NK-92 treated with Interleukin-12 subunit alpha and Interleukin-12 subunit beta, amount 100 ng/mL, for 24 hours (cell line): ENCODE data around the gene HHATL.

Experiments used
- DNase-seq: peaks from one replicate; lab custom pipeline; 2025; lab: John Stamatoyannopoulos, UW

HHATL gene

DNA sequence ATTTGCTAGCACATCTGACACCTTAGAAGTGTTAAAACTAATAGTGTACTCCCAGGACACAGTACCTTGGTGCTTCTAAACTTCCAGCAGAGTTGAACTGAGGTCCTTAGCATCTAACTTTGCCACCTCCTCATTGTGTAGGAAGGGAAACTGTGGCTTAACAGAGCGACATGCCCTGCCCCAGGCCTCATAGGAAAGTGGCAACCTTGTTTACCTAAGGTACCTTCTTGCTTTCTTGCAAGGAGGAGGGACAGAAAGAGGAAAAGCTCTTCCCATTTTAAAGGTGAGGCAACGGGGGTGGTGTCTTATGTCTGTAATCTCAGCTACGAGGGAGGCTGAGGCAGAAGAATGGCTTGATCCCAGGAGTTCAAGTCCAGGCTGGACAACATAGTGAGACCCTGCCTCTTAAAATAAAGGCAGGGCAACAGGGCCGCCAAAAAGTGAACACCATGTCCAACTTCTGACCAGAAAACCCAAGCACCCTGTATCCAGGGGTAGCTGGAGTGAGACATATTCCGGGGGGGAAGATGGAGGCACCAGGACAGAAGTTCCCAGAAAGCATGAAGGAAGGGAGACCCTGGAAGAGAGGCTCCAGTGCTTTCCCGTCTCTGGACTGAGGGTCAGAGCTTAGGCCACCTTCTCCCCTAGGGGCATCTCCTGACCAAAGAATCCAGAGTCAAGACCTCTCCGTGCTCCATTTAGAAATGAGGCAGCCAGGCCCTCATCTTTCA, 17.8 kb downstream of the HHATL start:
- no peak for DNase-seq

DNA sequence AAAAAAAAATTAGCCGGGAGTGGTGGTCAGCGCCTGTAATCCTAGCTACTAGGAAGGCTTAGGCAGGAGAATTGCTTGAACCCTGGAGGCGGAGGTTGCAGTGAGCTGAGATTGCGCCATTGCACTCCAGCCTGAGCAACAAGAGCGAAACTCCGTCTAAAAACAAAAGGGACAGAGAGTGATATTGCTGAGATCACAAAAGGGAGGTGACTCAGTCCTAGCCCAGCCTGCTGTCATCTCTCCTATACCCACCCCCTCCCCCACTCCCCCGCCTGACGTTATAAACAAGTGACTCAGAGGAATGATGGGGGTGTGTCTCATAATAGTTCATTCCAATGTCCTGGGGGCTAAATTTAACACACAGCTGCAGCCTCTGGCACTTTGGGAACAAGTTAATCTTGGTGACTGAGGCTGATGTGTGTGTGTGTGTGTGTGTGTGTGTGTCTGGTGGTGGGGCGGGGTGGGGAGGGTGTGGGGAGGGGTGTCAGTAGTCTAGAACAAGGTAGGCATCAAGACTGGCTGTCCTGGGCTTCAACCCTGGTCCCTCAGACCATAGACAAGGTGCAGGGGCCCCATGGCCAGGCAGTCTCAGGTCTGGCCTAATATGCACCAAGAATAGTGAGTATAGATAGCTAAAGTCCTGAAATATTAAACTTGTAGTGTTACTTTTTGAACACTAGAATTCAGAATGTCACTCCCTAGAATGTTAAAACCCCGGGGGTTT, 18.6 kb downstream of the HHATL start:
- no peak for DNase-seq

DNA sequence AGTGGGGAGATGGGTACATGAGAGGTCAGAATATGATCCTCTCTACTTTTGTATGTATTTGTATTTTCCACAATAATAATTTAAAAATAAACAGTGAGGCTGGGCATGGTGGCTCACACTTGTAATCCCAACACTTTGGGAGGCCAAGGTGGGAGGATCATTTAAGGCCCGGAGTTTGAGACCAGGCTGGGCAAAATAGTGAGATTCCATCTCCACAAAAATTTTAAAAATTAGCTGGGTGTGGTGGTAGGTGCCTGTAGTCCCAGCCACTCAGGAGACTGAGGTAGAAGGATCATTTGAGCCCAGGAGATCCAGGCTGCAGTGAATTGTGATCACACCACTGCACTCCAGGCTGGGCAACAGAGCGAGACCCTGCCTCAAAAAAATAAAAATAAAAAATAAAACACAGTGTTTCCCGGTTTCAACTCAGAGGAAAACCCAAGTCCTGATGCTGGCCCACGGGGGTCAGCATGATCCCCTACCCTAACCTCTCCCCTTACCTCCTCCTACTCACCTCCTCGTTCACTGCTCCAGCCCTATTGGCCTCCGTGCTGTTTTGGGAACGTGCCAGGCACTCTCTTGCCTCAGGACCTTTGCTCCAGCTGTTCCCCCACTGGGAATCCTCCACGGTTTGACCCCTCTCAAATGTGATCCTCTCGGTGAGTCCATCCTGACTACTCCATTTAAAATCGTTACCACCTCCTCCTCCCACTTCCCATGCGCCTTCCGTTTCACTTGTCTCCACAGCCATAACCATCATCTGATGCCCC, 20.1 kb downstream of the HHATL start:
- DNase-seq = no peak

DNA sequence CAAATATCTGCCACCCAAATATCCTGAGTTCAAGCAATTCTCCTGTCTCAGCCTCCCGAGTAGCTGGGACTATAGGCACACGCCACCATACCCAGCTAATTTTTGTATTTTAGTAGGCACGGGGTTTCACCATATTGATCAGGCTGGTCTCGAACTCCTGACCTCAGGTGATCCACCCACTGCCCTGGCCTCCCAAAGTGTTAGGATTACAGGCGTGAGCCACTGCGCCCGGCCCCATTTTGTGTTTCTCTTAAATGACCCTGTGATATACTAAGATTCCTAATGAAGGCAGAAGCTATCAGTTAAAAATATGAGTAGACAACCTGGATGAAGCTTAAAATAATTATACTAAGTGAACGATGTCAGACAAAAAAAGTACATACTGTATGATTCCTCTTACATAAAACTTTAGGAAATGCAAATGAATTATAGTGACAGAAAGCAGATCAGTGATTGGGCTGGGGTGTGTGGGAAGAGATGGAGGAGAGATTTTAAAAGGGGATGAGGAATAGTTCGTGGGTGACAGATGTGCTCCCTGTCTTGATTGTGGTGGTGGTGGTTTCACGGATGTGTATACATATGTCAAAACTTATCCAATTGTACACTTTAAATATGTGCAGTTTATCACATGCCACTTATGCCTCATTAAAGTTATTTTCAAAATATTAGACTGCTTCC, 21.1 kb downstream of the HHATL start:
- DNase-seq = no peak

DNA sequence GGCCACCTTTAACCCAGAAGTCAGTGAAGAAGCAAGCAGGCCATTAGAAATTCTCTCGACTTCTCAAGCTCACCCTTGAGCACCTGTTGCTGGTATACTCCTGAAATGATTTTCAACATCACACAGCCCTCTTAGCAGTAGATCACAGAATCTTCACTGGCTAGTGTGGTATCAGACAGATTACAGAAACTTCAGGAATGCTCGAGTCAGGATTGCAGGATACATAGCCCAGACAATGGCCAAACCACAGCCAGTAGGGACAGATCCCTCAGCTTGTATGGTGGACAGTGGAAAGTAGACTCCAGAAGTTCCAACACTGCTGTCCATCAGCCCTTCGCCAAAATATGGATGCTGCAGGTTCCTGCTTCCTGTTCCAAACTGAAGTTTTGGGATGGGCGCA, 21.8 kb downstream of the HHATL start:
- DNase-seq = no peak

DNA sequence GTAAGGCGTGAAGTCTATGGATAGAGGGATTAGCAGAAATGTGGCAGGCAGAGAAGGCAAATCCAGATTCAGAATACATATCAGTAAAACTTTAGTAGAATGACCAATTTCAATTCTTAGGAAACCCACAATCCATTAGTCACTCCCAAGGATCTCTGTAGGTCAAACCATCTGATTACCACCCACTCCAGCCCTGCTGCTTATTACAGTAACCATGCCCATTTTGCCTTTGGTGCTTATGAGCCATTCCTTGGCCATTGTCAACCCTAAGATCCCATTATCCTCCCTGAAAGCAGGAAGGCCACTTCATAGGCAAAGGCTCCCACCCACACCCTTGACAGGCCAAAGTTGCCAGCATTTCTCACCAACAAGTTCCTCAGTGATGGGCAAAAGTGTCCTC, 22.3 kb downstream of the HHATL start:
- DNase-seq = no peak

DNA sequence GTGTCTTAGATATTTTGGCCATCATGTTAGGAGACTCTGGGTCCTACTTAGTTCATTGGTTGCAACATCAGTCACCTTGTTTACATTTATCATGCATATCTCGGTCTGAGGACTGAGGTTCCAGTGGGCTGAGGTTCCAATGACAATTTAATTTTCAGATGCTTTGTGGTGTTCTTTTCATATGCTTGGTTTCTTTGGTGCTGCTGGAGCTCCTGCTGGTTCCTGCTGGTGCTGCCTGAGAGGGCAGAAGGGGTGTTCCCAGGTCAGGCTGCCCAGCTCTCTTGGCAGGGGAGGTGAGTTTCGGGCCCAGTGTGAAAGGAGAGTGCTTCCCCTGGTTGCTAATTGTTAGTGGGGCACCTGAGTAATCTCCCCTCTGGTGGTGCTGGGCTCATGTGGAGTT, 24.2 kb downstream of the HHATL start:
- no peak for DNase-seq

DNA sequence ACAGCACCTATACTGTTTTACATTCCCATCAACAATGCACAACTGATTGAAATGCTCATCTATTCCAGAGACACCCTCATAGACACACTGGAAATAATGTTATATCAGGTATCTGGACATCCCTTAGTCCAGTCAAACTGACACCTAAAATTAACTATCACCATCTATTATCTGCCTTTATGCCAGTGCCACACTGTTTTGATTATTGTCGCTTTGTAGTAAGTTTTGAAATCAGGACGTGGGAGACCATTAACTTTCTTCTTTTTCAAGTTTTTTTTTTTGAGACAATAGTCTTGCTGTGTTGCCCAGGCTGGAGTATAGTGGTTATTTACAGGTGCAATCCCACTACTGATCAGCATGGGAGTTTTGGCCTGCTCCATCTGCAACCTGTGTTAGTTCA, 26.7 kb downstream of the HHATL start:
- DNase-seq = no peak

DNA sequence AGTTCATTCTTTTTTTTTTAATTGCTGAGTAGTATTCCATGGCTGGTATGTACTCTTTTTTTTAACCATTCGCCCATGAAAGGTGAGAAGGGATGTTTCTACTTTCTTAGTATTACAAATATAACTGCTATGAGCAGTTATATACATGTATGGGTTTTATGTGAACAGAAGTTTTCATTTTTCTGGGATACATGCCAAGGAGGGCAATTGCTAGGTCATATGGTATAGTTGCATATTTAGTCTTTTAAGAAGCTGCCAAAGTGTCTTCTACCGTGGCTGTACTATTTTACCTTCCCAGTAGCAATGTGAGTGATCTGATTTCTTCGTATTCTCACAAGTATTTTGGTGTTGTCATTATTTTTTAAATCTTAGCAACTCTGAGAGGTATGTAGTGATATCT, 28.5 kb downstream of the HHATL start:
- DNase-seq = no peak

DNA sequence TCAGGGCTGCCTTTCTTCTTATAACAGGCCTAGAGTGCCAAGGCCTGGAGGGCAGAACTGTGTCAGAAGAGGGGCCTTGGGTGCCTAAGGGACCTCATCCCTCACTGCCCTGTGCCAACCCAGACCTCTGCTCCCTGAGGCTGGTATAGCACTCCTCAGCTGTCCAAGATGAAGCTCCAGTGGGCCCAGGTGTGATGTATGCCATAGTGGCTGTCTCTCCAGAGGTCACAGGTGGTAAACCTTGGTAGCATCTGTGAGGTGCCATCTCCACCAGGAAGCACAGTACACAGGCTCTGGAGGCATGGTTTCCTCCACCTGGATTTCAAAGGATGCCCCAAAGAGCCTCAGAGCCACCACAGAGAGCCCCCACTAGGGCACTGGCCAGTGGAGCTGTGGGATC, 29.5 kb downstream of the HHATL start:
- DNase-seq = no peak

DNA sequence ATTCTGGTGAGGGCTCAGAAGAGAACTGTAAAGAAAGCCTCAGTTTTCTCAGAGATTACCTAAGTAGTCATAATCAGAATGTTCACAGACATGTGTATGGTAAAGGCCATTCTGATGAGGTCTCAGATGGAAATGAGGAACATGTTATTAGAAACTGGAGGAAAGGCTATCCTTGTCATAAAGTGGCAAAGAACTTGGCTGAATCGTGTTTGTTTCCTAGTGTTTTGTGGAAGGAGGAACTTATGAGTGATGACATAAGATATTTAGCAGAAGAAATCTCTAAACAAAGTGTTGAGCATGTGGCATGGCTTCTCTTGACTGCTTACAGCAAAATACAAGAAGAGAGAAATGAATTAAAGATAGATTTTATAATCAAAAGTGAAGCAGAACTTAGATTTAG, 30.1 kb downstream of the HHATL start:
- no peak for DNase-seq

DNA sequence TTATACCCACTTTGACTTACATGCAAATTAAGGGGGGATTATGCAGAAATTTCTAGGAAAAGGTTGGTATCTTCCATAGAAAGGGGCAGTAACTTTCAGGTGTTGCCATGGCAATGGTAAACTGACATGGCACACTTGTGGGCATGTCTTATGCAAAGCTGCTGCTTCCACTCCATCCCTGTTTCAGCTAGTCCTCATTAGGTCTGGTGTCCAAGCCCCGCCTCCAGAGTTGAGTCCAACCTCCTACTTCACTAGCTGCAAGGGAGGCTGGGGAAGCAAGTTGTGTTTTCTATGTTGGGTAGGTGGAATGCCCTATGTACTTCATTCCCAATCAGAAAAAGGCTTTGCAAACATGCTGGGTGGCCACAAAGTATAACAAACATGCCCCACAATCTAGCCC, 31.9 kb downstream of the HHATL start:
- no peak for DNase-seq

DNA sequence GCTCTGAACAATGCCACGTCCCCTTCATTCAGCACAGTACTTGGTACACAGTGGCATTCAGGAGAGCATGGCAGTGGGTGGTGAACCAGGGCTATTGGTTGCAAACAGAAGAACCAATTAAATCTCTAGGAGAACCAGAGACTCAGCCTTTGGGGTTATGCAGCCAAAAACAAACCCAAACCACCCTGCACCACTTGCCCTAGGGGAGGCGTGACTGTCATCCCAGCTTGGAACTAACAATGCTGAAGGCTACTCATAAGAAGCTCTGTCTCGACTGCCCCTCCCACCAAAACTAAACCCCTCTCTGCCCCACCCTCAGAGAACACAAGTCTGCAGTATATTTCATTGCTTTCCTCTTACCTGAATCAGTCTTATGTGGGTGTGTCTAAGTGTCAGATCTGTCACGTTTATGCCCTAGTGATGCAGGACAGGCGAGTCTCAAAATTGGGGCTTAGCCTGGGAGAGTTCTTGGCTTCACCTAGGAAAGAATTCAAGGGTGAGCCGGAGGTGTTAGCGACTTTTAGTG, 32.5 kb downstream of the HHATL start:
- DNase-seq = no peak

DNA sequence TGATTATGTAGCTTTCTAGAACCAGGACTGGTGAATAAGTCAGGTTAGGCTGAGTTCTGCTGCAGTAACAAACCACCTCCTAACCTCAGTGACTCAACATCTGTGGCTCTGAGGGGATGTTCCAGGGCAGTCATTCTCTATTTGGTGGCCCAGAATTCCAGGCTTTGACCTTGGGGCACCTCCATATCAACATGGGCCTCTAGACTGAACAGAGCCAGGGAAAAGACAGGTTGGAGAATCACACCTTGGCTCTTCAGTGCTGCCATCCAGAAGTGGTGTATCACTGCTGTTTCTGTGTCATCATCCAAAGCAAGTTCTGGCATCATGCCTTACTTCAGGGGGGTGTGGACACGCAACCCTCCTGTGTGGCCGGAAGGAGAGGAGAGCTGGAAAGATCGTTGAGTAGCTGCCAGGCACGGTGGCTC, 33.8 kb downstream of the HHATL start:
- DNase-seq = no peak

DNA sequence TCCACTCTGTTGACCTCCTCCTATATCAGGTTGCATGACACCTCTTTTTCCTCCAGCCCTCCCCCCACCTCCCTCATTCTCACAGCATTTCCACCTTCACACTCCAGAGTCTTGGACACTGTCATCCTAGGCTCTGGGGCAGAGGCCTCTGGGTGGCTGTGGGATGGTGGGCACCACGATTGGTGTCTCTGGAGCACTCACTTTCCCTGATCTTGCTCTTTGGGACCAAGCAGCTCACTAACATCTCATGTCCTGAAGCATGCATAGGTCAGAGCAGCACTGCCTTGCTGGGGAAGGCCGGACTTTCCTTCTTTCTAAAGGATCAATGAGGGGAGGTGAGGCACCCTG, 34.2 kb downstream of the HHATL start:
- DNase-seq = no peak

DNA sequence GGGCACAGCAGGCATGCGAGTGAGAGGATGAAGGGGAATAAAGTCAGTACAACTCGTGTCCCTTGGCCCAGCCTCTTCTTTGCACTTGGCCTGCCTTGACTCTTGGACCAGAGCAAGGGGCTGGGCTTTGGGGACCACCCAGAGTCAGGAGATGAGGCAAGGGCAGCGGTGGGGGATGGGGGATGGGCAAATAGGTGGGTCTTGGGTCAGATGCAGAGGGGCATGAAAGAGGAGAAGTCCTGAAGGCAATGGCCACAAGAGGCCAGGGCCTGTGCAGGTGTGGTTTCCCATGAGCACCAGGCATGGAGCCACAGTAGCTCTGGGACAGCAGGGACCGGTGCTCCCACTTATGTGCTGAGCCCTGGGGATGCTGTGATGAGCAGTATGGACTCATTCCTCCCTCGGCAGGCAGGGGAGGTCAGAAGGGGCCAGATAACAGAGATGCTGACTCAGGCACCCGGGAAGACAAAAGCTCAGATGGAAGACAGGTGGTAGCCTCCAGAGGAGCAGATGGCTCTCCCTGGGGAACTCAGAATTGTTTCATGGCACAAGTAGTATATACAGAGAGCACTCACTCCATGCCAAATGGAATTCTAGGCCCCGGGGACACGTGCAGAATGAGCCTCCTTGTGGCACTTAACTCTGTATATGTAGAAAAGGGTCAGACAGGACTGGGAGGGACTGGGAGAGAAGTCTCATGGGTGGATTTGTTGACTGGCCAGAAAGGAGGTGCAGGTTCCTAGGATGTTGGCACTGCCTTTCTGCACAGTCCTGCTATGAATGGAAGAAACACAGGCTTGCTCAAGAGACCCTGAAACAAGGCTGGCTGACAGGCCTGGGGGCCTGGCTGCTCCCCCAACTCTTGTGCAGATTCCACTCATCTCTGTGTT, 34.8 kb downstream of the HHATL start:
- DNase-seq = no peak

DNA sequence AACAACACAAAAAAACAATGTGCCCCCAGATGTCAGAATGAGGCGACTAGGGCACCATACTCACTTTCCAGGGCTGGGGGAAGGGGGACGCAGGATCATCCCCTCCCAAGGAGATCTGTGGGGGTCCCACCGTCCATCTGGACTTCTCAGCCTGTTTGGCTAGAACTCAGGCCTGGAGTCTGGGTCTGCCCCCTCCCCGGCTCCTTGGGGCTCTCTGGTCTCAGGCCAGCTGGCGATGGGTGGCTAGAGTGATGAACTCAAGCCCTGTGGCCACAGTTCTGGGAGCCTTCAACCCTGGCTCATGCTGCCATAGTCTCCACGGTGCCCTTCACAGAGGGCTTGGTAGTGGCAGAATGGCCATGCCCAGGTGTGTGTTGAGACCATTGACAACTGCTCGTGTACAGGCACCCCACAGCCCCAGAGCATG, 35.5 kb downstream of the HHATL start:
- DNase-seq = no peak

DNA sequence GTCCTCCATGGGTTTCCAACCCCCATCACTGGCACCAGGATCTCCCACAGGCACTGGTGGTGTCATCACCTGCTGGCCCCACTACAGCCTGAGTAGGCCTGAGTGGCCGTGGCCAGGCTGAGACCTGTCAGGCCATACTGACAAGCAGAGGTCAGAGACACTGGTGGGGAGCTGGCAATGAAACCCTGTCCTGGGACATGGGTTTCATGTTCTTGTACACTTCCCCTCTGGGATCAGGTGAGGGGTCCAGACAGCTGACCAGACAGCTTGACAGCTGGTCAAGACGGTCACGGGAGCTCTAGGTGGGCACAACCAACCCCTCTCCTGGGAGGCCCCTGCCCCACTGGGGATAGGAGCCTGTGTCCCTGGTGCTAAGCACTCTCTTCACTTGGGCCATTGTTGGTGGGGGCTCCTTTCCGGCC, 36.0 kb downstream of the HHATL start:
- no peak for DNase-seq

DNA sequence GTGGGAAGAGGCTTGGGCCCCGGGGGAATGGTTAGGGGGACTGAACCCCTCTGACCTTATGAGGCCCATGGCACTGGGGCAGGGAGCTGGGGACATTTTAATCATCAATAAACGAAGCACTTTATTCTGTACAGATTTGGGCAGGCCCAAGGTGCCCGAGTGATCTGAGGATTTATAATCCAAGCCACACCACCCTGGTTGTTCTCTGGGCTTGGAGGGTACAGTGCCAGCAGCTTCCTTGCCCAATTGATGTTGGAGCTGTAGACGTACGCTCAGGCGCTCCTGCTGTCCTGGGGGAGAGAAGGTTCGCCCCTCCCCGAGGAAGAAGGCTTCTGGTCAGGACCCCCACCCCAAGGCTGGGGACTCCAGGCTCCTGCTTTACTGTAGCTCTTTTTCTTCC, 36.6 kb downstream of the HHATL start:
- DNase-seq = no peak

DNA sequence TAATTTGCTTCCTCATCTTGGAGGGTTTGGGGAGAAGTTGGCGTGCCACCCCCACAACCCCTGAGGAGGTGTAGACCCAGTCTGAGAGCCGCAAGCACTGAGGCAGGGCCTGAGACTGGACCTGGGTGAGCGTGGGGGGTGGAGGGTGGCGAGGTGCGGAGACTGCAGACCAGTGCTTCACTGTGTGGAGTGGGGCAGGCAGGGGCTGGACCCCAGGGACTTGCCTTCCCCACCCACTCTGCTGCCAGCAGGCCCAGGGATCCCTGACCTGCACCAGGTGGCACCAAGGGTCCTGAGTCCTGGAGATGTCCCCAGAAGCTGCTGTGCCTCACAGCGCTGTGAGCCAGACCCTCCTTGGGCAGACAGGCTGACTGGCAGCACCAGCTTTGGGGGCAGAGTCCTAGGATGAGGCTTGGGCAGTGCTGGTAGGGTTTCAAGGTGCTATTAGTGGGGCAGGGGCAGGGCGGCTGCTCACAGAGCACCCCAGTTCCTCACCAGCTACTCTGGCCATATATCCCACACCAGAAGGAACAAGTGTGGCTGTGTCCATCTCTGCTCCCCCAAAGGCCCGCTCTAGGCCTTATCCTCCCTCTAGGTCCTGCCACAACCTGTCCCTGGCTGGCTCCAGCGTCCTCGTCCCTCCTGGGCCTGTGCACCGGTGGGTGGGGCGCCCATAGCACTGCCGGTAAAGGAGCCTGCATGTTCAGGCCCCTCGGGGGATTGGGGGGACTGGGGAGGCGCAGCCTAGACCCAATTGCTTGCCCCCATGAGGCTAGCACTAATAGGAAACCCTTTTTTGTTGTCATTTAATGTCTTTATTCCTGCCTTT, 37.3 kb downstream of the HHATL start:
- DNase-seq = no peak
